DMS153 (cell line): ENCODE results near the gene RAB20.
"Not testable (repeated sequence)": the region's sequence is repeated elsewhere in the genome, so short reads cannot be mapped to it uniquely, and the experiment has no call there.

Experiments
- DNase-seq: peaks from one replicate; lab custom pipeline; 2025; lab: John Stamatoyannopoulos, UW

RAB20 gene, protein sequence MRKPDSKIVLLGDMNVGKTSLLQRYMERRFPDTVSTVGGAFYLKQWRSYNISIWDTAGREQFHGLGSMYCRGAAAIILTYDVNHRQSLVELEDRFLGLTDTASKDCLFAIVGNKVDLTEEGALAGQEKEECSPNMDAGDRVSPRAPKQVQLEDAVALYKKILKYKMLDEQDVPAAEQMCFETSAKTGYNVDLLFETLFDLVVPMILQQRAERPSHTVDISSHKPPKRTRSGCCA

DNA sequence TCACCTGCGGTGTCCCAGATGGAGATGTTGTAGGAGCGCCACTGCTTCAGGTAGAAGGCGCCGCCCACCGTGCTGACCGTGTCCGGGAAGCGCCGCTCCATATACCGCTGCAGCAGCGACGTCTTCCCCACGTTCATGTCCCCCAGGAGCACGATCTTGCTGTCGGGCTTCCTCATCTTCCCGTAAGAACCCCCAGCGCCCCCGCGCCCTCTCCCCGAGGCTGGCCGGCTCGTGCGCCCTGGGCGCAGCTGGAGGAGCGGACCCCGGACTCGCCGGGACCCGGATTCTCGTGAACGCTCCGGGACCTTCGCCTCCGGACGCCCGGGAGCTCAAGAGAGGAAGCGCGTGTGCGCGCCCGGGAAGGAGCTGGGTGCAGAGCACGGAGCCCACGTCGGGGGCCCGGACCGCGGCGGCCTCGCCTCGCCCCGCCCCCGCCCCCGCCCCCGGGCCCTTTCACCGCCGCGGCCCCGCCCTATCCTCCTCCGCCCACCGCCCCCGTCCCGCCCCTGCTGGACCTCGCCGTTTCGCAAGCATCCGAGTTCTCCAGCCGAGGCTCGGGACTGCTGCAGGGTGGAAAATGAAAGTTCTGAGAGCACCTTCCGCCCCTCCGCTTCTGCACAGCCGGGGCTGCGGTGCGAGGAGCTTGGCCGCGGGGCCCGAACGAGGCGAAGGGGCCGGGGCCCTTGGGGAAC, at the start of gene RAB20:
RAB20 (minus strand) TSS at position 379 of the 692 bp plus-strand sequence; CDS start at position 176, 203 bp downstream.
- peak; percentile 65 for DNase-seq

DNA sequence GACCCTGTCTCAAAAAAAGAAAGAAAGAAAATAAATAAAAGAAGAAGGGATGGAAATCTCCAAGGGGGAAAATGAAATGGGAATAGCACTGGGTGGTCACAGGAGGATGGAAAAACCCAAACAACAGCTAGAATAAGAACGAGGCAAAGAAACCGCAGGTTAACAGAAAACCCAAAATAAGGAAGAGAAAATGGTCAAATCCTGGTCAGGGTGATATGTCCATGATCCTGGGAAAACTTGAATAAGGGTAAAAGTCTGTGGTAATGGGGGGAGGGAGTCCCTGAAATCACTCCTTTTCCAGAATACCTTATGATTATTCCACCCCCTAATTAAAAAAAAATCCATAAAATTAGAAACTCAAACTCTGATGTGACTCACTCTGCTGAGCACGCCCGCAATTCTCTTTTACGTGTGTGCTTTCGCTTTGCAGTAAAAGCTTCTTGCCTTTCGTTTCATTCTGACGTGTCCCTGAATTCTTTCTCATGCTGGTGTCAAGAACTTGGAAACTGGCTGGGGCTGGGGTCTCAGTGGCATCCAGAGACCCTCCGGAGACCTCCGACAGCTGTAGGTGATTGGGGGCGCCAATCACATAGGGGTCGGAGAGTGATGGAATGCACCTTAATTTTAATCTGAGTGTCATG, 49.6 kb upstream of the RAB20 start:
- no peak for DNase-seq

GRCh38 chr13:110607675-110608224, 46.2 kb upstream of the RAB20 start:
- no peak for DNase-seq

GRCh38 chr13:110606281-110606680, 44.8 kb upstream of the RAB20 start:
- not testable (repeated sequence) for DNase-seq

DNA sequence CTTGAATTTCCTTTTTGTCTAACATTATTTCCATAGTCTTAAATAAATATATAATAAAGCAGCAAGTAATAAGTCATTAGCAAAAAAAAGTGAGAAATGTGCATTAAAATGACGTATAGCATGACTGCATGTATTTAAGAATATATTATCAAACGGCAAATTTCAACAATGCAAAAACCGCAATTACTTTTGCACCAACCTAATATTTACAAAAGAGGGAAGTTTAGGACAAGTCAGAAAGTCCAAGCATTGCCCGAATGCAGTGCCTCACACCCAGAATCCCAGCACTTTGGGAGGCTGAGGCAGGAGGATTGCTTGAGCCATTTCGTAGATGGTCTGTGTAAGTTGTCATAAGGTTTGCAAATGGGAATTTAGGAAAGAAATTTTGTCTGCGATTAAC, 43.6 kb upstream of the RAB20 start:
- no peak for DNase-seq

DNA sequence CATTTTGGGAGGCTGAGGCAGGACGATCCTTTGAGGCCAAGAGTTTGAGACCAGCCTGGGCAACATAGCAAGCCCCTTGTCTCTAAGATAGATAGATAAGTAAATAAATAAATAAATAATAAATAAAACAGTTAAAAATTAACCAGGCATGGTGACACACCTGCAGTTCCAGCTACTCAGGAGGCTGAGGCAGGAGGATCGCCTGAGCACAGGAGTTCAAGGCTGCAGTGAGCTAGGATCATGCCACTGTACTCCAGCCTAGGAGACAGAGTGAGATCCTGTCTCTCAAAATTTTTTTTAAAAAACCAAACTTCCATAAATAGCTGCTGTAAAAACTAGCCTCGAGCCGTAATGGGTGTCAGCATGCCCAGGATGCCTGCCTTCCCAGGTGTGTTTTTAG, 39.5 kb upstream of the RAB20 start:
- no peak for DNase-seq

DNA sequence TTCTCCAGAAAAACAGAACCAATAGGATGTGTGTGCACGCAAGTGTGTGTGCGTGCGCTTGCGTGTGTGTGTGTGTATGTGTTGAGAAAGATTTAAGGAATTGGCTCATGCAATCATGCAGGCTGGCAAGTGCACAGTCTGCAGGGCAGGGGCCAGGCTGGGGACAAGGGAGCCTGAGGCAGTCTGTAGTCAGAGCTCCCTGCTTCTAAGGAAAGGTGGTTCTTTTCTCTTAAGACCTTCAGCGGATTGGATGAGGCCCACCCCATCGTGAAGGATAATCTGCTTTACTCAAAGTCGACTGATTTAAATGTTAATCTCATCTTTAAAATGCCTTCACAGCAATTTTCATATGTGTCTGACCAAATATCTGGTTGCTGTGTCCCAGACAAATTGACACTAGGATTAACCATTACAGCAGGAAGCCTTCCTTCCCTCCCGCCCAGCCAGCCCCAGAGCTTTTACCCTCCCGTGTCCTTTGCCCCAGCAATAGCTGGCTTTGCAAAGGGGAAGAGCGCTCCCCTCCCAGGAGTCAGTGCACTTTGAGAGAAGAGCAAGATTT, 38.8 kb upstream of the RAB20 start:
- no peak for DNase-seq

DNA sequence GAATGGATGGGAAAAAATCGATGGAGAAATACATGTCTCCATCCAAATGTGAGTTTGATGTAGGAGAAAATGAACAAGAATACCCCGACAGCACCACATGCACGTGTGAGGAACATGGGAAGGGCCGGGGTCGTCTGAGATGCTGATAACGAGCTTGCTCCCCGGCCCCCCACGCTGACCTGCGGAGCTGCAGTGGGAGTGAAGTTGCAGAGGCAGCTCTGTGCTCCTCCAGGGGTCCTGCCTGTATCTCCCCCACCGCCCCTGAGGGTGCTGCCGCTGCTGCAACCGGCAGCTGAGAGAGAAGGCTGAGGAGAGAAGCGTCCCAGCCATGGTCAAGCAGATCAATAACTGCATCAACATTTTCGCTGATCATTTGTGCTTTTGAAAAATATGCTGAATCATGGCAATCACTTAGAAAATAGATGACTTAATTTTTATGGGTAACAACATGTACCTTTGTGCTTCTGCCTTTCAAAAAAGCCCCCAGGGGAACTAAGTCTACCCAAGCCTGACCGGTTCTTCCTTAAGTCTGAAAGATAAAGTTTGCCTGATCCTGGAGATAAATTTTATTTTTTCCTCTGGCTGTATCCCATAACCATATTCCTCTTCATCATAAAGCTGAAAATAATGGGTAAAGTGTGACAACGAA, 35.6 kb upstream of the RAB20 start:
- no peak for DNase-seq

- peak; percentile 40 for DNase-seq
Measured at GRCh38 chr13:110593430-110594130, 32.1 kb upstream of the RAB20 start.

GRCh38 chr13:110592665-110593064, 31.1 kb upstream of the RAB20 start:
- DNase-seq, result no peak

DNA sequence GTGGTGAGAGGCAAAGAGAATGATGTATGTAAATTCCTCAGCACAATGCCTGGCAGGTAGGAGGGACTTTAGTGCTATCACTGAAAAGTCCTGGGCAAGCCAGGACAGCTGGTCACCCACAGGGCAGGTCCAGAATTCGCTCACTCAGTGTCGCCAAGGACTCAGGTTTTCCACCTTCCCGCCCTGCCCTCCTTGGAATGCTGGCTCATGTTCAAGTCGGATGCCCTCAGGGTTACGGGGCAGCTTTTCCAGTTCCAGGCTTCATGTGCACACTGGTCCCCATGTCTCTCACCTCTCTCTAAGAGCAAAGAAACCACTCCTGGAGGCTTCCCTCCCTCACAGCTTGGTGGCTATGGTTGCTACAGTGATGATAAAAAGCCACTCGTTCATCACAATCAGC, 29.1 kb upstream of the RAB20 start:
- DNase-seq, result no peak

- no peak for DNase-seq
Measured at GRCh38 chr13:110589793-110590390, 28.4 kb upstream of the RAB20 start.

GRCh38 chr13:110583178-110583865, 21.8 kb upstream of the RAB20 start:
- DNase-seq, result no peak

DNA sequence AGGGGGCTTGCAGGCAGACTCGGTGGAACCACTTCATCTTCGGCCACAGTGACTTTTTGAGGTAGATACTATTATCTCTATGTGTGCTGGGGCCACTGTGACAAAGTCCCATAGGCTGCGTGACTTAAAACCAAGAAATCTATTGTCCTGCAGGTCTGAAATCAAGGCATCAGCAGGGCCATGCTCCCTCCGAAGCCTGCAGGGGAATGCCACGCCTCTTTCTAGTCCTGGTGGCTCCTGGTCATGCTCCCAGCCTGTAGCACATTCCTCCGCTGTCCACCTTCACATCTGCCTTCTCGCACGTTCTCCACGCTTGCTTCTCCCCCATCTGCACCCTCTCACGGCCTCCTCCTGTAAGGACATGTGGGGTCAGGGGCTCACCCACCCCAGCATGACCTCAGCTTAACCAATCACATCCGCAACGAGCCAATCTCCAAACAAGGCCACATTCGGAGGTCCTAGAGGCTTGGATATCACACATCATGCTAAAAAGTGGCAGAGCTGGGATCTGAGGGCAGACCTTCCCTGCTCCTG, 21.0 kb upstream of the RAB20 start:
- DNase-seq, result no peak

- DNase-seq, result no peak
Measured at GRCh38 chr13:110581506-110582185, 20.1 kb upstream of the RAB20 start.

DNA sequence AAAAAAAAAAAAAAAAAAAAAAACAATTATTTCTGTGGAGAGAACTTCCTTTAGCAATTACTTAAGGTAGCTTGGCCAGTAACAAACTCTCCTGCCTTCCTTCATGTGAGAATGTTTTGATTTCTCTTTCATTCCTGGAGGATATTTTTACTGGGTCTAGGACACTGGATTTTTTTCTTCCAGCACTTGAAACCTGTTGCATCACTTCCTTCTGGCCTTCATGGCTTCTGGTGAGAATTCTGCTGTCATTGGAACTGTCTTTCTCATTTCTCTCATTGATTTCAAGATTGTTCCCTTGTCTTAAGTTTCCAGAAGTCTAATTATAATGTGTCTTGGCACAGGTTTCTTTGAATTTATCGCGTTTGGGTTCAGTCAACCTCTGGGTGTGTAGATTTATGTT, 19.3 kb upstream of the RAB20 start:
- DNase-seq, result no peak

GRCh38 chr13:110578363-110578762, 16.8 kb upstream of the RAB20 start:
- no peak for DNase-seq

DNA sequence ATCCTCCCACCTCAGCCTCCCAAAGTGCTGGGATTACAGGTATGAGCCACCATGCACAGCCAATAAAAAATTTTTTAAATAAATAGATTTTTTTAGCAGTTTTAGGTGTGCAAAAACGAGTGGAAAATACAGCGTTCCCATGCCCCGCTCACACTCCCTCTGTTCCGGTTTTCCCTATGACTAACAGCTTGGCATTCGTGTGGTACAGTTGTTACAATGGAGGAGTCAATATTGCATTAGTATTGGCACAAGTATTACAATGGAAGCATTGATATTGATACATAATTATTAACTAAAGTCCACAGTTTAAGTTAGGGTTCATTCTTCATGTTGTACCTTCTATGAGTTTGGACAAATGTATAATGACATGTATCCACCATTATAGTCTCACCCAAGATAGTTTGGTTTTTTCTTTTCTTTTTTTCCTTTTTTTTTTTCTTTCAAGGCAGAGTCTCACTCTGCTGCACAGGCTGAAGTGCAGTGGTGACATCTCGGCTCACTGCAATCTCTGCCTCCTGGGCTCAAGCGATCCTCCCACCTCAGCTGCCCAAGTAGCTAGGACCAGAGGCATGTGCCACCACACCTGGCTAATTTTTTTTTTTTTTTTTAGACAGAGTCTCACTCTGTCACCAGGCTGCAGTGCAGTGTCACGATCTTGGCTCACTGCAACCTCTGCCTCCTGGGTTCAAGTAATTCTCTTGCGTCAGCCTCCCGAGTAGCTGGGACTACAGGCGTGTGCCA, 15.4 kb upstream of the RAB20 start:
- DNase-seq, result no peak

GRCh38 chr13:110576070-110576394, 14.5 kb upstream of the RAB20 start:
- DNase-seq, result no peak
